Inflammatory macrophage treated with lipopolysaccharide for 4 hours (primary cell): ENCODE measurements around the gene ADH1B.
"Not testable (repeated sequence)": the region's sequence is repeated elsewhere in the genome, so short reads cannot be mapped to it uniquely, and the experiment has no call there.

Source experiments
- DNase-seq: peaks from one replicate; pipeline ENCODE4 v3.0.0-alpha.2; 2020

The ADH1B gene

DNA sequence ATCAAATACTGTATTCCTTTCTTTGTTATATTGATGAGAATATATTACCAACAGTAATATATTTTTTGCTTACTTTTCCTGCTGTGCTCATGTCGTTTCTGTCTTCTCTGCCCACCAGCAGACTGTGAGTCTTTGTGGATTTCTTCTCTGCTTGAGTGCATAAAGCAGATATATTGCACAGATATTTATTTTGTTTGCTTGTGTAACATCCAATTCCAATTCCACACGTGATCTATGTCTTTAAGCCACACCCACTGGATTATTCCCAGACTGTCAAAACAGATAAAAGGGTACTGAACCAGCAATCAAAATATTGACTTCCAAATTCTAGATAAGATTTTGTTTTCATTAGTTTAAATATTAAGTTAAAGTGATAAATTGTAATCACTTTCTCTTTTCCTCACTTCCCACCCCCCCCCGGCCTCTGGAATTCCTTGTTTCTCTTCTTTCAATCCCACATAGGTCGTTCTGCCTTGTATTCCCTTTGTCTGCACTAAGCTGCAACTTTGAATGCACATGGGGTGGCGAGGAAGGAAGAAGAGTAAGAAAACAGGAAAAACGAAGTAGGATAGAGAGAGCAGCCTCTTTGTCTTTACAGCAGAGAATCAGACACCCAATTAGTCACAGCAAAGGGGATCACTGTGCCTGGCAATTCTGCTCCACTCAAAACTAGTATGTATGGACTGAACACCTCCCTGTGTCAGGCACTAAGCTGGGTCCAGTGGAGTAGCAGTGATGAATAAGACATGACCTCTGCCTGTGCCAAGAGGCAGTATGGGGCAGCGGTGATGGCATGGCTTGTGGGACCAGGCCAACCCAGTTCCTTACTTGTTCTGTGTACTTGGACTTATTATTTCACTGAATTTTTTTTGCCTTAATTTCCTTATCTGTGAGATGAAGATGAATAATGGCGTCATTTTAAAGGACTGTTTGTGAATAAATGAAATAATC, at the start of gene ADH1B:
Gene ADH1B (minus strand): TSS at position 161 of the 951 bp plus-strand sequence. CDS start 70 bp downstream, at position 91.
- DNase-seq = no peak

DNA sequence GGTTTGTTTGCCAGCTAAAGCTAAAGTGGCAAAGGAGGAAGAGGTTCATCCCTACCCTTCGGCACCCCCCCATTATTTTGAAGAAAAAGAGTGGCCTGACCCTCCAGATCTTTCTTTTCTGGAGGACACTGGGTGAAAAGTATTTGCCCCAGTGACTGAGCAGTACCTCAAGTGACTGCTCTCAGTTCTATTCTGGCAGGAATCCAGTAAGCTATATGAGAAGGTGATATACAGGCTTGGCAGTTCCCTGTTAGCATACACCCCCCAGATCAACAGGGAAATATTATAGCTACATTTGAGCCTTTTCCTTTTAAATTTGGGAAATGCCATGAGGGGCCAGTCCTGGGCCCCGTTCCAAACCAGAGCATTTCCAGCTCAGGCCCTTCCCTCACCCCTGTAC, 46.6 kb upstream of the ADH1B start:
- not testable (repeated sequence) for DNase-seq

DNA sequence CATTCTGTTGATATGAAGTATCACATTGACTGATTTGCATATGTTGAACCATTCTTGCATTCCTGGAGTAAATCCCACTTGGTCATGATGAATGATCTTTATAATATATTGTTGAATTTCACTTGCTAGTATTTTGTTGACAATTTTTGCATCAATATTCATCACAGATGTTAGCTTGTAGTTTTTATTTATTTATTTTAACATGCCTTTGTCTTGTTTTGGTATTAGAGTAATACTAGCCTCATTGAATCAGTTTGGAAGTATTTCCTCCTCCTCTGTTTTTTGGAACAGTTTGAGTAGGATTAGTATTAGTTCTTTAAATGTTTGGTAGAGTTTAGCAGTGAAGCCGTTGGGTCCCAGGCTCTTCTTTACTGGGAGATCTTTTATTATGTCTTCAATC, 45.3 kb upstream of the ADH1B start:
- no peak for DNase-seq

DNA sequence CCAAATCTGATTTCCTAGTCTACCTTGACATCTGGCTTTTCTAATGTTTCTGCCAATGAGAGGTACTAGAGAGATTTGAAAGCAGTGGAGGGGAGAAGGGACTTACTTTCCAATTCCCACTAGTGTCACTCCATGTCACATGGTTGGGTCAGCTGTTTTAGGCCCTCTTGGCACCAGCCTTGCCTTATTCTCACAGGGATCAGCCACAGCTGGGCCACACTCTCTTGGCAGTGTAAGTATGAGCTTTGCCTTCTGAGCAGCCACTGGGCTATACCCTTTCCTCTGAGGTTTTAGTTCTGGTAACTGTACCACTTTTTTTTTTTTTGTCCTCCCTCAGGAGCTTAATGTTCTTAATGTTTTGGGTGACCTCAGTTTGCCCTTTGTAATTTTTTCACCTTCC, 41.6 kb upstream of the ADH1B start:
- DNase-seq = no peak

- DNase-seq = no peak
Measured at GRCh38 chr4:99361899-99362275, 40.7 kb upstream of the ADH1B start.

- no peak for DNase-seq
Measured at GRCh38 chr4:99361268-99361898, 40.2 kb upstream of the ADH1B start.

GRCh38 chr4:99359480-99360204, 38.4 kb upstream of the ADH1B start:
- DNase-seq = no peak

DNA sequence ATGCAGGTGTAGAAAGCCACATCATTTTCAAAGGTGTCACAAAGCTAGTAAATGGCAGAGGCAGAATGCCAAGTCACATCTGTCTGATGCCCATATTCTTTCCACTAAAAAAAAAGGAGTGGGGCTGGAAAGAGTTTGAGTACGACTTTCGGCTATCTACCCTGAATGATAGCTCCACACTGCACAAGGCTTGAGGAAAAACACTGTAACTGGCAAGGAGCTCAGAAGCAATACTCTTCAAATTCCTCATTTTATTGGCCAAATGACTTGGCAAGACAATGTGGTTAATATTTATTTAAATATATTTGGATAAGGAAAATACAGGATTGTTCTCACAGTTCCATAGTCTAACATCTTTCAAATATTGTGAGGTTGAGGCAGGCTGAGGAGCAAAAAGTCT, 36.7 kb upstream of the ADH1B start:
- no peak for DNase-seq

DNA sequence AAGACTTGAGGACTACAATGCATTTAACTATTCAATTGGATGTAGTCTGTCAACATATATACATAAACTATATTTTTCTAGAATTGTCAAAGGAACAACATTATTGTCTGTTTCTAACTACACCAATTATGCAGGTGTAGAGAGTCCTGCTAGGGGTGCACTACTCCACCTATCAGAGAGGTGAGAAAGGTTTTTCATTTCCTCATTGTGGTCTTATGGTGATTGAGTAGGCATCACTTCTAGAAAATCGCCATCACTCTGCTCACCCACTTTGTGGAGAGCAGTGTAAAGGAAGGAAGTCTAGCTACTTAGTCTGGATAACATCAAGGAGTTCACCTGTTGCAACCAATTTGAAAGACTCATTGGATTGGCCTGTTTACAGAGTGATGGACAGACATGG, 35.8 kb upstream of the ADH1B start:
- no peak for DNase-seq

GRCh38 chr4:99356149-99356548, 34.9 kb upstream of the ADH1B start:
- DNase-seq = not testable (repeated sequence)

- DNase-seq = no peak
Measured at GRCh38 chr4:99352602-99353537, 31.7 kb upstream of the ADH1B start, which contains the start of gene ADH1C. ADH1C (minus strand) TSS chr4:99352746; CDS start chr4:99352675, 71 bp downstream.

DNA sequence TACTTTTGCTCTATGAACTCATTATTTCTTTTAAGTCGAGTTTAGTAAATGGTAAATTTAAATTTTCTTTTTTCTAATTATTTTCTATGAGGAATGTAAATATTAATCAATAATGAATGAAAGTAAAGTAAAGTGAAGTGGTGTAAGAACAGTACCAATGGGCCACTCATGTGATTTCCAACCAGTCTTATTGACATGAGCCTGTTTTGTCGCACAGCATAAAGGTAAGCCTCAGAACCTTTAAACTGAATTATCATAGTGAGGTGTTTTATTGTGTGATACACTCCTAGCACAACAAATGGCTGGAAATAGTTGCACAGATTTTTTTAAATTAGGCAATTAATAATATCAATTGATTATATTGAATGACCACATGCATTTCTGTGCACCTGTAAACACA, 30.3 kb upstream of the ADH1B start:
- no peak for DNase-seq

- no peak for DNase-seq
Measured at GRCh38 chr4:99349338-99349737, 28.1 kb upstream of the ADH1B start.

DNA sequence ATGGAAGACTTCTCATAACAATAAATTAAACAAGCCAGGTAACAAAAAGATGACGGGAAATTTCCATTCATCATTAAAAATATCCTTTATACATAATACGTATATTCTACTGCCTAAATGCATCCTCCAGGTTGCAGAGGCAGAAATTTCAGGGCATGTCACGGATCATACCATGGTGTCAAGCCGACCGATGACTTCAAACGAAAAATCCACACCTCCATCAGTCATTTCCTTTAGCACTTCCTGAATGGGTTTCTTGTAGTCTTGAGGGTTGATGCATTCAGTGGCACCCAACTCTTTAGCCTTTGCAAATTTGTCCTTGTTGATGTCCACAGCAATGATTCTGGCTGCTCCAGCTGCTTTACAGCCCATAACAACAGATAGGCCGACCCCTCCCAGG, 21.4 kb upstream of the ADH1B start:
- not testable (repeated sequence) for DNase-seq

GRCh38 chr4:99341426-99341825, 20.2 kb upstream of the ADH1B start:
- DNase-seq = no peak

DNA sequence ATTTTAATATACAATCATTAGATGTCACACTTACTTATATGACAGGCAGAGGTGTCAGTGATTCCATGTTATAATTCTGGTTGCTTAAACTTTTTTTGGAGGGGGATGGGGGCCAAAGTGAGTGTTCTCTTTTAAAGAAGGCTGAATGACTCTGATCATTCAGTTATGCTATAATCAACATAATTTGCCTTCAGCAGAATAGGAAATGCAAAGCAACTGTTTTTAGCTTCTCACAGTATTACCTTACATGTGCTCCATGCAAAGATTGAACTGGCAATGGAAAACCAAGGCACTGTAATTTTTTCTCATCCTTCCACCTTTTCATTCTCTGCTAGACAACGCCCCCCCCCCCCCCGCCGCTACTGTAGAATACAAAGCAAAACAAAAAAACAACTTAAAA, 18.0 kb upstream of the ADH1B start:
- no peak for DNase-seq

DNA sequence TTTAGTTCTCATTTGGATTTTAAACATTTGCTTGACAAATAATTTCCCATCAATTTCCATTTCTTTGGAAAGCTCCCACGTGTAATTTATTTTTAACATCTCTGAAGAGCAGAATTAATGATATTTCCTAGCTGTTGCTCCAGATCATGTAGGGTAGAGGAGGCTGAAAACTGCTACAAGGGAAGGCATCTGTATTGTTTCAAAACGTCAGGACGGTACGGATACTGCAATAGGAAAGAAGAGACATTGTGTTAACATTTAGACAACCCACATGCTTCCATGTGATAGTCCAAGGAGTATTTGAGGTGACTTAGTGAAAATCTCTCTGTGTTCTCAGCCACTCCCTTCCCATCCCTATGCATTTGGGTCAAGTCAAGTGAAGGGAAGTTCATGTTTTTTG, 15.4 kb upstream of the ADH1B start:
- no peak for DNase-seq

- DNase-seq = no peak
Measured at GRCh38 chr4:99334880-99335279, 13.7 kb upstream of the ADH1B start.

DNA sequence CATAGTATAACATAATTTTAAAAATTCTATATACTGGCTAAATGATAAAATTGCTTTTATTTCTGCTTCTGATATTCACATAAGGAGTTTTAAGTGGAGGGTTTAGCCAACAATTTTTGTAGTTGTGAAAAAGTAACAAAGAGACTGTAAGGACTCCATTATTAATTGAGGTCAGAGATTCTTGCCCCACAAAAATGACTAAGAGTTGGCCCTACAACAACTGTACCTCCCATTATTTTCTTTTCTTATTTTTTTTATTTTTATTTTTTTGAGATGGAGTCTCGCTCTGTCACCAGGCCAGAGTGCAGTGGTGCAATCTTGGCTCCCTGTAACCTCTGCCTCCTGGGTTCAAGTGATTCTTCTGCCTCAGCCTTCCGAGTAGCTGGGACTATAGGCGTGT, 9.4 kb upstream of the ADH1B start:
- no peak for DNase-seq

DNA sequence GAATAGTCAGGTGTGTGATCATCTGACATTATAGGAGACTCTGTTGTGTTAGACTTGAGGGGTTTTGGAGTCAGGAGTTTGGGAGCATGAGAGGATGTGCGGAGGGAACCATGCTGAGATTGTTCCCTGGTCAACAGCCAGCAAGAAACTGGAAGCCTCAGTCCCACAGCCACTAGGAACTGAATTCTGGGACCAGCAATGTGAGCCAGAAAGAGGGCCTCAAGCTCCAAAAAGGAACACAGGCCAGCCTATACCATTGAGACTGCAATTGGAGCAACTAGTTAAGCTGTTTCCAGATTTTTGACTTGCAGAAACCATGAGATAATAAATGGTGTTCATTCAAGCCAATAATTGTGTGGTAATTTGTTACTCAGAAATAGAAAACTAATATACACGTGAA, 8.7 kb upstream of the ADH1B start:
- no peak for DNase-seq

DNA sequence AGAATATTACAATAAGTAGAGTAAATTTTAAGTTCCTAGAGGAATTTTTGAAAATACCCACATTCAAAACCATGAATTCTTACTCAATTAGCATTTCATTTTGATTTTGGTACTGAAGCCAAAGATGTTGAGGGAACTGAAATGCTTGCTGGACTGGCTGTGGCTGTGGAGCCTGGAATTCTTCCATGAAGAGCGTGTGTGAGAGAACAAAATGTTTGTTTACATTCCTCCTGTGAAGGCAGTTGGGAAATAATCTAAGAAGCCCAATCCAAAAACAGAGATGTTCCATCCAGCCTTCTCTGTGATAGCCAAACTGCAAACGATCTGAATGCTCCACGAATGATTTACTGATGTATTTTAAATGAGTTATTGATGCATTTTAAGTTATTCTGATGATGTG, 3.8 kb upstream of the ADH1B start:
- no peak for DNase-seq

- DNase-seq = no peak
Measured at GRCh38 chr4:99324361-99324760, 3.2 kb upstream of the ADH1B start.
